ENCODE measurements around the gene MOB3A. TPM values are rescaled to one million over a fixed set of nuclear protein-coding genes. Genes with fewer than 3 reads are reported as not detected.
A peak's percentile ranks its signal among the peaks of the same experiment; 100 is the strongest.
"Not testable (repeated sequence)": the region's sequence is repeated elsewhere in the genome, so short reads cannot be mapped to it uniquely, and the experiment has no call there.

The MOB3A gene
- total RNA-seq, 1 donor from 2014 or later = 14.8 TPM

GRCh38 chr19:2034729-2035589 lies 61.2 kb downstream of the MOB3A start:
- DNase-seq (ENCODE audit: low read depth in 2 of 2) = peak in 1 of 2 donors; percentile 53

GRCh38 chr19:2034253-2034652 lies 61.9 kb downstream of the MOB3A start:
- DNase-seq (ENCODE audit: low read depth in 2 of 2) = not testable (repeated sequence)

- DNase-seq (ENCODE audit: low read depth in 2 of 2) = no peak
Measured at GRCh38 chr19:2033825-2034159, 62.3 kb downstream of the MOB3A start.

GRCh38 chr19:2033115-2033824 lies 62.9 kb downstream of the MOB3A start:
- no peak for DNase-seq (ENCODE audit: low read depth in 2 of 2)

GRCh38 chr19:2032296-2032941 lies 63.7 kb downstream of the MOB3A start:
- peak in 1 of 2 donors; percentile 89 for DNase-seq (ENCODE audit: low read depth in 2 of 2)

GRCh38 chr19:2027361-2027760 lies 68.8 kb downstream of the MOB3A start:
- DNase-seq (ENCODE audit: low read depth in 2 of 2) = no peak

- no peak for DNase-seq (ENCODE audit: low read depth in 2 of 2)
Measured at GRCh38 chr19:2026770-2027169, 69.4 kb downstream of the MOB3A start.

GRCh38 chr19:2022289-2022688 lies 73.8 kb downstream of the MOB3A start:
- no peak for DNase-seq (ENCODE audit: low read depth in 2 of 2)

GRCh38 chr19:2021453-2022140 lies 74.5 kb downstream of the MOB3A start:
- DNase-seq (ENCODE audit: low read depth in 2 of 2) = no peak

Other genes starting within 250 kb of the MOB3A start
- 3.7 and 8.0 TPM in 2 replicates for gene REXO1, start 247.8 kb downstream of the MOB3A start, total RNA-seq
- 3.7 and 6.7 TPM in 2 replicates for gene KLF16, start 232.7 kb downstream of the MOB3A start, total RNA-seq
- gene ABHD17A, start 210.8 kb downstream of the MOB3A start, total RNA-seq = 70.1 and 93.4 TPM in 2 replicates
- 1.7 and 3.8 TPM in 2 replicates for gene ADAT3, start 190.9 kb downstream of the MOB3A start, total RNA-seq
- 18.2 and 37.9 TPM in 2 replicates for gene SCAMP4, start 190.9 kb downstream of the MOB3A start, total RNA-seq
- gene CSNK1G2, start 155.2 kb downstream of the MOB3A start, total RNA-seq = 62.8 and 78.1 TPM in 2 replicates
- gene BTBD2, start 80.6 kb downstream of the MOB3A start, total RNA-seq = 32.5 and 52.0 TPM in 2 replicates
- gene MKNK2, start 45.1 kb downstream of the MOB3A start, total RNA-seq = 105 and 109 TPM in 2 replicates
- 0.76 and 0.77 TPM in 2 replicates for gene IZUMO4, start 589 bp upstream of the MOB3A start, total RNA-seq
- gene AP3D1, start 55.2 kb upstream of the MOB3A start, total RNA-seq = 57.6 and 85.2 TPM in 2 replicates
- 2.7 and 4.9 TPM in 2 replicates for gene DOT1L, start 67.6 kb upstream of the MOB3A start, total RNA-seq
- gene PLEKHJ1, start 140.0 kb upstream of the MOB3A start, total RNA-seq = 61.6 and 72.7 TPM in 2 replicates
- 44.7 and 57.9 TPM in 2 replicates for gene SF3A2, start 140.5 kb upstream of the MOB3A start, total RNA-seq
- 0.64 and 1.8 TPM in 2 replicates for gene AMH, start 153.0 kb upstream of the MOB3A start, total RNA-seq
- not detected in 2 replicates for gene JSRP1, start 160.1 kb upstream of the MOB3A start, total RNA-seq
- gene PEAK3, start 185.8 kb upstream of the MOB3A start, total RNA-seq = 0.13 and 0.51 TPM in 2 replicates
- gene LINGO3, start 211.8 kb upstream of the MOB3A start, total RNA-seq = not detected in 2 replicates
- gene LSM7, start 232.3 kb upstream of the MOB3A start, total RNA-seq = 90.9 and 94.4 TPM in 2 replicates
- gene SPPL2B, start 232.4 kb upstream of the MOB3A start, total RNA-seq = 13.9 and 25.8 TPM in 2 replicates